HG03066 (cell line): ENCODE results near the gene SDK1.

Experiments
- ATAC-seq: cut with Tn5 transposase; IDR thresholded peaks from one replicate; pipeline ENCODE4 v1.9.1; 2021; ENCODE audit warnings: low read depth; ENCODE audit not compliant: unreplicated experiment

Gene SDK1

GRCh38 chr7:3501671-3502070 lies 200.6 kb downstream of the SDK1 start:
- ATAC-seq: no peak

- no peak for ATAC-seq
Measured at GRCh38 chr7:3504384-3504783, 203.3 kb downstream of the SDK1 start.

GRCh38 chr7:3510101-3511020 lies 209.3 kb downstream of the SDK1 start:
- no peak for ATAC-seq

GRCh38 chr7:3517344-3517743 lies 216.3 kb downstream of the SDK1 start:
- ATAC-seq: no peak

- no peak for ATAC-seq
Measured at GRCh38 chr7:3518546-3518945, 217.5 kb downstream of the SDK1 start.

GRCh38 chr7:3520206-3520605 lies 219.2 kb downstream of the SDK1 start:
- no peak for ATAC-seq

GRCh38 chr7:3527496-3528124 lies 226.6 kb downstream of the SDK1 start:
- ATAC-seq: no peak

- ATAC-seq: no peak
Measured at GRCh38 chr7:3533040-3533439, 232.0 kb downstream of the SDK1 start.

GRCh38 chr7:3537210-3537875 lies 236.3 kb downstream of the SDK1 start:
- ATAC-seq: no peak

- no peak for ATAC-seq
Measured at GRCh38 chr7:3538041-3538440, 237.0 kb downstream of the SDK1 start.

GRCh38 chr7:3540456-3541220 lies 239.6 kb downstream of the SDK1 start:
- no peak for ATAC-seq

- no peak for ATAC-seq
Measured at GRCh38 chr7:3544202-3544601, 243.2 kb downstream of the SDK1 start.

GRCh38 chr7:3548815-3549214 lies 247.8 kb downstream of the SDK1 start:
- ATAC-seq: no peak

GRCh38 chr7:3549601-3550000 lies 248.5 kb downstream of the SDK1 start:
- no peak for ATAC-seq

GRCh38 chr7:3551536-3551935 lies 250.5 kb downstream of the SDK1 start:
- ATAC-seq: no peak

- ATAC-seq: no peak
Measured at GRCh38 chr7:3552499-3552898, 251.4 kb downstream of the SDK1 start.

GRCh38 chr7:3558400-3558799 lies 257.3 kb downstream of the SDK1 start:
- no peak for ATAC-seq

- no peak for ATAC-seq
Measured at GRCh38 chr7:3559278-3559677, 258.2 kb downstream of the SDK1 start.

GRCh38 chr7:3560495-3560894 lies 259.4 kb downstream of the SDK1 start:
- ATAC-seq: no peak

GRCh38 chr7:3561932-3562331 lies 260.9 kb downstream of the SDK1 start:
- no peak for ATAC-seq

GRCh38 chr7:3564231-3564630 lies 263.2 kb downstream of the SDK1 start:
- ATAC-seq: no peak
